GM18909 (cell line): Measurements from ENCODE around the gene L3MBTL4.
"Not testable (repeated sequence)": the region's sequence is repeated elsewhere in the genome, so short reads cannot be mapped to it uniquely, and the experiment has no call there.

Experiments
- ATAC-seq: cut with Tn5 transposase; IDR thresholded peaks from one replicate; pipeline ENCODE4 v1.9.1; 2021; ENCODE audit warnings: mild to moderate bottlenecking; ENCODE audit not compliant: unreplicated experiment, poor library complexity

L3MBTL4 gene

DNA sequence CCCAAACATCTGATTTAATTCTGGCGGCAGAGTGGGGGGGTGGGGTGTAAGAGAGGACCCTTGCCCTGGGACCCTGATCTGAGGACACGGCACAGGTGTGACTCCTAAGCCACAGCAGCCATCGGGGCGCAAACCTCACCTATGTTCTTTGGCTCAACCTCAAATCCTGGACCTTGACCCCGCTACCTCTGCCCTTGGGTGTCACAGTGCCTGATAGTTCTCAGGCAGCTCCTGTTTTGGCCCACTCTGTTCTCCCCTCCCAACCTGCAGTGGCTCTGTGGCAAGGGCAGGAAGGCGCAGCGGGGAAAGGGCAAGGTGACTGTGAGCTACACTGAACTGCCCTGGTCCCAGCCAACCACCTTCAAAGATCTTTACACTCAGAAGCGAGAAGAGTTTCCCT lies 152.8 kb downstream of the L3MBTL4 start:
- ATAC-seq: no peak

DNA sequence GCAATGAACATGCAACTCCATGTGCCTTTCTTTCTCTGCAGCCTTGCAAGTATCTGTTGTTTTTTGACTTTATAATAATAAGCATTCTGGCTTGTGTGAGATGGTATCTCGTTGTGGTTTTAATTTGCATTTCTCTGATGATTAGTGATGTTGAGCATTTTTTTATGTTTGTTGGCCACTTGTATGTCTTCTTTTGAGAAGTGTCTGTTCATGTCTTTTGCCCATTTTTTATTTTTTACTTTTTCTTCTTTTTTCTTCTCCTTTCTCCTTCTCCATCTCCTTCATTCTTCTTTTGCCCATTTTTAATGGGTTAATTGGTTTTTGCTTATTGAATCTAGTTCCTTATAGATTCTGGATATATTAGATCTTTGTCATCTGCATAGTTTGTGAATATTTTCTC lies 155.4 kb downstream of the L3MBTL4 start:
- not testable (repeated sequence) for ATAC-seq

DNA sequence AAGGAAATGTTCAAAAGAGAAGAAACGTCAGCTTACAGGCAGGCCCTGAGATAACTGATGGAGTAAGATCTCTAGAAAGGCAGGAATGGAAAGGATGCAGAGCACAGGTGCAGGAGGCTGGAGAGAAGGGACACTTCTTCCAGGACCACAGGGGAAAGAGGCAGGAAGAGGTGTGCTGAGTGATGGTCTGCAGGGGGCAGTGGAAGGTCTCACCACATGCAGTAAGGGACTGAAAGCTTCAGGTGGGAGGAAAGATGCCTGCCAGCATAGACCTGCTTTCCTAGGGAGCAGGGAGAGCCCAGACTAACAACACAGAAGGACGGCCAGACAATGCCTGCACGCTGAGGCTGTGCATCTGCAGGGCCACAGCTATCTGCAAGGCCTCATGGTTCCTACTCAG lies 156.8 kb downstream of the L3MBTL4 start:
- ATAC-seq: no peak

DNA sequence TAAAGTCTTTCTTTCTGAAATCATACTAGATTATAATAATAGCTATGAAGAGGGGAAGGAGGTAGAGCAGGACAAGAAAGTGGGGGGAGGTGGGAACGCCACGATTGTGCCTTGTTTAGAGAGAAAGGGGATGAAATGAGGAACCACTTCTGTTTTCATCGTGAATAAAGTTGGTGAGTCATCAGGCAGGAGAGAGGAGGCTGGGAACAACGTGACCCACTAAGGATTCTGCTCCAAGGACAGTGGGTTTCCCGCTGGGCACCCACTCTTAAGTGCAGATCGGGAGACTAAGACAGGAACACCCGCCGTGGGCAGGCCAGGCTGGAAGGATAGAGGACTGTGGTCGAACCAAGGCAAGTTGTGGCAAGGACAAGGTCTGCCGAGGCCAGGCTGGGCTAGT lies 158.2 kb downstream of the L3MBTL4 start:
- ATAC-seq: no peak

DNA sequence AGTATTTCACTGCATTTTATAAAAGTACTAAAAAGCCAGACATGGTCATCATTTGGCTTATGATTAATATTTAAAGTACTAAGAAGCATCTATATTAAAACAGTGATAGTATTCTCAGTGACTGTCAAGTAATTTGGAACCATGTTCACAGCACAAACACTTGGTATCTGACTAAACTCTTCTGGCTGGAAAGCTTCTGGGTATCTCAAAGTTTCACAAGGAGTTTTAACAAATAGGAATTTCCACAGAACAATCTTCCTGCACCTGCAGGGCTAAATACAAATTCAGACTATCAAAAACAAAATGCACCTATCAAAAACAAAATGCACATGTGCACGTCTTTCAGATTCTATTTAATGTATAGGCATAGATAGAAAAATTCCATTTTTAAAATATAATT lies 158.8 kb downstream of the L3MBTL4 start:
- no peak for ATAC-seq

DNA sequence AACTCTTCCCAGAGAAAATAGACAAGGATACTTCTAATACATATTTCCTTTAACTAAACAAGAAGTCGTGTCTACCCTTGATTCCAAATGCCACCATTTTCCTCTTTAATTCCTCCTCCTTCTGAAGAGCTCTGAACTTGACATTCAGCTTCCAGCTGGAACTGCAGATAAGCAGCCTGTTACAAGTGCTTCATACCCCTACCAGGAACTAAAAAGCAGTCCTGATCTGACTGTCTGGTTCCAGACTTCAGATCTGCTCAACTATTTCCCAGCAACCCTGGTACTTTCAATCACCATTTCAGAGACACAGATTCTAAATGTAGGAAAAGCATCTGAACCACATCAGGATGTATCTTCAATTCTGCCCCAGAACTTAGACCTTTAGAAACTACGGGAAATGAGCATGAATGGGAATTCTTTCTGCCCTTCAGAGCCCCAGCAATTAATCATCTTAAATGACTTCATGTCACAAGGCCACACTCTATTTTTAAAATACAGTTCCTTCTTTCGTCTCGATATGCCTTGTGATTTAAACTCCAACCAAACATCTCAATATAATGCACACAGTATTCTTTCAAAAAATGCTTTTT lies 159.5 kb downstream of the L3MBTL4 start:
- ATAC-seq: no peak

DNA sequence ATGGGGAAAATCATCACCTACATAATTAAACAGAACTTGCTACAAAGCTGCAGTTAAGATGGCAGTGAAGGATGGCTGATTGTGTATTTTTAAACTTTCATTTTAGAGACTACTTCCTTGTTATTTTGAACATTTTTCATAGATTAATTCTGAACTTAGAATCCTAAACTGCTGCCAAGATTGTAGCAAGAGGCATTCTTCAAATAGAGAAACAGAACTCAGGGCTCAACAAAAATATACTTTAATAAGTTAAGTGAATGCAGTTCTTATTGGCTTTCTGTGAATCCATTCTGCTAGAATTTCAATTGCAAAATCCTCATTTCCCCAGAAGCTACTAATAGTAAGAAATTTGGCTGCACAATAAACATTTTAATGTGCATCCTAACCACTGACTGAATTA lies 160.3 kb downstream of the L3MBTL4 start:
- no peak for ATAC-seq

DNA sequence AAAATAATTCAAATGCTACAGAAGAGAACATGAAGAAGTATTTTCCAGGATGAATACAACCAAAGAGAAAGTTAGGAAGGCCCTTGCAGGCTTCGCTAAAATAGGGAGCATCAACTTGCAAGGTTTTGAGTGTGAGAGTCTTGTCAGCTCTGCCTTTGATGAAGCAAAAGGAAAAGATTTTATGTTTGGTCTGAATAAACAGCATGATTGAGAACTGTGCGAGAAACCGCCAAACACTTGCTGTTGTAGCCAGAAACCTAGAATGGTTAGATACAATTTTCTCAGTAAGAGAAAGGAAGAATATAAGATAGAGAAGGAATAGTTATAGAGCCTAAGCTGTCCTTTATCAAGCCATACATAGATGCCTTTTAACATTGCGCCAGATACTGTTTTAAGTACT lies 163.6 kb downstream of the L3MBTL4 start:
- no peak for ATAC-seq

DNA sequence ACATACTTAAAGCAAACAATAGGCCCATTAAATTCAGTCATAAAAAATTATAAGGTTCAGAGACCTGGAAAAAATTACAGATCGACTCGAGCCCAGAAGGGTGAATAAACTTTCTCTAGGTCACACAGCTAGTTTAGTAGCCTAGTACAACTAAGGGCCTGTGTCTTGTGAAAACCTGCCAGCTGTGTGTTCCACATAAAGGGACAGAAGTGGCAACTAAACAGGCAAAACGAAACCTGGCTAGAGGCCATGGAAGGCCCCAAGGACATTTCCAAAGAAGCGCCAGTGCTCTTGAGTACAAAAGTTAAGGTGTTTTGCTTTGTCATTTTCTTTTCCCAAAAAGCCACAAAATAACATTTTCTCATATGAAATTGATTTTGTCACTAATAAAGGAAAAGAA lies 164.9 kb downstream of the L3MBTL4 start:
- ATAC-seq: no peak

DNA sequence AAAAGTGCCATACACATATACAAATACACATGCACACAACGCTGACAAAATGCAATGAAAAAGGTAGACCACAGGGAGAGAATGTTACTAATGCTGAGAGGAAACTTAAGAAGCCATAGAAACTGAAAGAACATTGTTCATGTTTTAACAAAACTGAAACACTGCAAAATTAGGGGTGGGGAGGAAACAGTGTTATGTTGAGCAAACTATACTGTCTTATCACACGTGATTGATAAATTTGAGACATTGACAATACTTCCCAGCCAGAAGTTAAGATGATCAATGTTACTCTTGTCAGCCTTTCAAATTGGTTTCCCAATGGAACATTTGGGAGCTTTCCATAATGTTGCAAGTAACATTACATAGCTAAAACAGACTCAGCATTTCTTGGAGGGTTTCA lies 165.5 kb downstream of the L3MBTL4 start:
- peak; percentile 95 for ATAC-seq

DNA sequence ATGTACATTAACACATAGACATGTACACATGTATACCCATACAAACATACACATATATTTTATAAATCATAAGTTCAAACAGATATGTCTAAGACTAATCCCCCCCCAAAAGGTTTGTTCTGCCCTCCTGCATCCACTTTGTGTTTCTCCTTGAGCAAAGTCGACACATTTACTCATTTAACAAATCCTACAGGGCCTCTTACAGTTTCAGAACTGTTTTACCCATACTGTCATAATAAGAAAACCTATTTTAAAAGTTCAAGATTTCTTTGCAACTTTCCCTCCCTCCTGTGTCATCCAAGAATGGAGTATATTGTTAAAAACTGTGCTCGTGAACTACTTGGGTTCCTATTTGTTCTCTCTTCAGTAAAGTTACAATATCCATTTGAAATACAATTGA lies 166.7 kb downstream of the L3MBTL4 start:
- ATAC-seq: no peak

DNA sequence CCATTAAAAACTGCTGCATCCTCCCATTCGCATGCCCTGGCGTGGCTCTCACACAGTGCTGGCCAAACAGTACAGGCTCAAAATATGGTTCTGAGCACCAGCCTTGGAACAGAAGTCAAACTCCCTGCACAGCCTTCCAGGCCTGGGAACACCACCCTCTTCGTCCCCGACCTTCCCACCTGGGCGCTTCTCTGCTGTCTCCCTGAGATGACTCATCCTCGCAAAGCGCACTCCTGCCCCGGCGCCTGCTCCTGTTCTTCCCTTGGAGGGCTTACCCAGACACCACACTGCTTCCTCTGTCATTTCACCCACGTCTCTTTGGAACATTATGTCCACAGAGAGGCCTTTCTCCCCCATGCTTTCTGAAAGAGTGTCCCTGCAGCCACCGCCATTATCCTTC lies 172.7 kb downstream of the L3MBTL4 start:
- no peak for ATAC-seq

DNA sequence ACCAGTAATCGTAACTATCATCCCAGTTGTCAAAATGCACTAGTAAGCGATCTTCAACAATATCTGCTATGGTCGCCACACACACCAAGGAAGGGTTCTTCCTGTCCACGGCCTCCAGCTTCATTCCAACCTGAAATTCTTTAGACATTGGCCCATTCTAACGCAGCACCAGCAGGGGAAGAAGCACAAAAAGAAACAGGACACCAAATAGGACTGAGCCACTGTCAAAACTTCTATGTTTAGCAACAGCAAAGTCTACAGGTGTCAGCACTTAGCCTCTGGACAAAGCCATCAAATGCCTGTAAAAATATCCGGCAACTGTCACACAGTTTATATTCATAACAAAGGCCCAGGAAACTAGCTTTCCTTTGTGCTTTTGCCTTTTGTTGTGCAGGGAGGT lies 175.0 kb downstream of the L3MBTL4 start:
- ATAC-seq: no peak

DNA sequence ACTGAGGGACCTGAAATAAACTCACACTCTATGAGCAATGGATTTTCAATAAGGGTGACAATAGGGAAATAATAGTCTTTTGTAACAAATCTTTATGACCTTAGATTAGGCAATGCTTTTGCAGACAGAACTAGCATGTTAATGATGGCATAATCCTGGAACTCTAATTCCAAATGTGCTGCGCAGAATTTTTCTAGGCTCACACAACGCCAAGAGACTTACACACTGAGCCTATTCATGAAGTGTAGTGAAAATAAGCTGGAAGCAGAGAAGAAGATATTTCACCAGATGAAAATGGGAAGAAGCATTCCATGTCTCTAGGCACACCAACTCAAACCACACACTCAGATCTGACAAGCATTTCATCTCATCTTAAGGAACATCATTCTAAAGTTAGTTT lies 178.5 kb downstream of the L3MBTL4 start:
- no peak for ATAC-seq

DNA sequence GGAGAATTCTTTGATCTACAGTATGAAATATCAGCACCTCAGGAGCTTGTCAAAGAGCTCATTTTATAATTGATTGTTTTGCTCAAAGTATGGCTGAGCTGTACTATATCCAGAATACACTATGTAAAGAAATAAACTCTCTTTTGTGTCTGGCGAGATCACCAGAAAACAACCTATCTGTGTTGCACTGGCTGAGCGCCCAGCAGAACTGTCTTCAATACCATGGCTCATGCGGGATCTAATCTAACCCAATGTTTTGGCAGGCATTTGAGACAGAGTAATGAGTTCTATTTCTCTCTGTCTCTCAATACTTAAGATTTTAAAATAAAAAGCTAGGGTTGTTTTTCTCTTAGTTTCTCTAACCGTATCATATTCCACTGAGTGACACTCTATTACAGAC lies 192.4 kb downstream of the L3MBTL4 start:
- no peak for ATAC-seq

DNA sequence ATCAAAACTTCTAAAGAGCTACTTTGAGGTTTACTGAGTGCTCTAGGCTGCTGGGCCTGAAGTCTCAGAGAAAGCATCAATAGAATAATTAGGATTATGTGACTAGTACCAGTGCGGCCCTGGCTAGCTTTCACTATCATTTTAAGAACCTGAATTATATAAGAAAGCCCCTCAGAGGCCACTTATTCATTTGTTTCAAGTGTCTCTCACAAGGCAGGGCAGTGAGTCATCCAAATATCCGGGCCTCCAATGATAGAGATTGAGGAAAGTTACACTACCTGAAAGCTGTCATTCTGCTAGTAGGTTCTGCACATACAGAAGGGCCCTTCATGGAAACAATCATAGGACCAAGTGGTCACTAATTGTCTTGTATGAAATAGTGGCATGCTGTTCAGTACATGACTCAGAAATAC lies 193.1 kb downstream of the L3MBTL4 start:
- no peak for ATAC-seq

DNA sequence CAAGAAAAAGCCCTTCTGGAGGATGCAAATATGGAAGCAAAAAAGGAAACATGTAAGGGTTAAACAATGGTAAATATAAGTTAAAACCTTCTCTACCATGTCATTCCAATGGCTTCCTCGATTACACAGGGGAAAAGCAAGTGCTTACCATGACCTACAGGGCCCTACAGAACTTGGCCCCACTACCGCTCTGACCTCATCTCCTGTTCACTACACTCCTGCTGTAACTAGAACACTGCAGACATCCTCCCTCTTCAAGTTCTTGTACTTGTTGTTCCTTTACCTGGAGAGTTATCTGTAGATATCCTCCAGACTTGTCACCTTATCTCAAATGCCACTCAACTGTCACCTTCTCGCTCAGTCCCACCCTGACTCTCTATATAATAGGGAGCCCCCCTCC lies 194.6 kb downstream of the L3MBTL4 start:
- no peak for ATAC-seq

DNA sequence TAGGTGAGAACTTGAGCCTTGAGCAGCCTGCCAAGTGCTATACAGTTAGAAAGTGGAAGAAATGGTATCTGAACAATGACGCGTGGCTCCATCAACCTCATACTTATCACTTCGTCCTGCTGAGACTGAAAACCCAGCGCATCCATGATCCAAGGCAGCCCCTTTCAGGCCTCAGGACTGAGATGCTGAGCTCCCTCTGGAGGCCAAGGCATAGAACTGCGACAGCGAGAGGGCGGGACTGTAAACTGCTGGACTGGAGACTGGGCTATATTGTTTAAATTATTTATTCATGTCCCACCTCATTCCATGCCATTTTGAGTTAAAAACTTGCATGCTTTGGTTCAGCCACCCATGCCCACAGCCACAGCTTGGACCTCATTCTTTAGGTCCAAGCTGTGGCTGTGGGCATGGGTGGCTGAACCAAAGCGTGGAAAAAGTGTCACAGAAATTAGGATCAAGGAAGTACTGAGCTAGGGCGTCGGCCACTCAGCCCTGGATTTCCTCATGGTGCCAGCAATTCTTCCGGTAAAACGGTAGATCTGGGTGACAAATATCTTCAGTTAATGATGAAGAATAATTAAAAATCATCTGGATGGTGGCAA lies 195.5 kb downstream of the L3MBTL4 start:
- peak; percentile 68 for ATAC-seq

DNA sequence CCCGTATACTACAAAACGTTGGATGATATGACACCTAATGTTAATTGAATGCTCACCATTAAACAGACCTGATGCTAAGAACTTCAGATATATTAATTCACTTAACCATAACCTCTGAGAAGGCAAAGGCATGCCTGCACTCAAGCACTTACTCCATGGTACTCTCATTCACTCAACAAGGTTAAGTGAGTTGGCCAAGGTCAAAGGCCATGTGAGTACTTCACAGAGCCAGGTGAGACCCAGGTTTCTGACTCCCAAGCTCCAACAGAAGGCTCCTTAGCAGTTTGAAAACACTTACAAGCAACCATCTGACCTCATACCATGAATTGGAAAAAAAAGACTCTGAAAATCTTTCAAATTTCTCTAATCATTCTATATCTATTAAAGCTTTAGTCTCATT lies 198.8 kb downstream of the L3MBTL4 start:
- ATAC-seq: no peak

DNA sequence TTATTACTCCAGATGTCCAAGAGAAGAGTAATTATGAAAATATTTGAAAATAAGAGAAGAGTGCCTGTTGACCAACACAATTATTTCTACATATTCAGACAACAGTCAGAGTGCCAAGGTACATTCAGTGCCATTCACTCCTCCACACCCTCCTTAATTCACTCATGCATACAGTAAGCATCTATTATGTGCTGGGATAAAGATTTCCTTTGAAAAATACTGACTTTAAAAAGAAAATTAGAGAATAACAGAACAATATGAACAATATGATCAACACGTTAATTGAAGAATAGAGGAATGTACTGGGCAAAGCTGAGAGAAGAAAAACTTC lies 203.6 kb downstream of the L3MBTL4 start:
- no peak for ATAC-seq

DNA sequence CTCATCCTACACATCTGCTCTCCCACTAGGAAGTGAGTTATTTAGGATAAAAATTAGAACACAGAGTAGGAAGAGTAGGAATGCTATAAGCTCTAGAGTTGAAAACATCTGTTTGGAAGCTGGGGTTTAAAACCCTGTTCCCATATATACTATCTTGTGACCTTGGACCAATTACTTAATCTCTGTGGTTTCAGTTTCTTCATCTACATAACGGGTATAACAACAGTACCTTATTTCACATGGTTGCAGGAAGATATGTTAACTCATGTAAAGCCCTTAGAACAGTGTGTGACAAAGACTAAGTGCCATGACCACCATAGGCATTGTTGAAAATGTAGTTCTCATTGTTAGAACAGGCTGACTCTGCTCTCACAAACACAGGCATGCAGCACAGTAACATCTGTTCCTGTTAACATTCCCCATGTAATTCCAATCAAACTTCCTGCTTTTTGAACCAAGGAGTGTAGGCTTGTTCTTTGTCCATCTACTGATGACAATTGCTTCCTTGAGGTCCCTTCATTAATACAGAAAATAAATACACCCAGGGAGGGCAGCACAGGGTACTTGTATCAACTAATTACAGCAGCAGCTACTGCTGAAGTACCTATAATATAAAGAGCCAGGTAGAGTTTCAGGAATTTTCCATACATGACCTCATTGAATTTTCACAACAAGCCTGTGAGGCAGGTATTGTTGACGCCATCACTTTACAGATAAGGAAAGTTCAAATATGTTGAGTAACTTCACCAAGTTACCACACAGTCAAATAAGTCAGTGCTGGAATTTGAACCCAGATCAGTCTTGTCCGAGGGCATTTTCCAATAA lies 204.2 kb downstream of the L3MBTL4 start:
- no peak for ATAC-seq

DNA sequence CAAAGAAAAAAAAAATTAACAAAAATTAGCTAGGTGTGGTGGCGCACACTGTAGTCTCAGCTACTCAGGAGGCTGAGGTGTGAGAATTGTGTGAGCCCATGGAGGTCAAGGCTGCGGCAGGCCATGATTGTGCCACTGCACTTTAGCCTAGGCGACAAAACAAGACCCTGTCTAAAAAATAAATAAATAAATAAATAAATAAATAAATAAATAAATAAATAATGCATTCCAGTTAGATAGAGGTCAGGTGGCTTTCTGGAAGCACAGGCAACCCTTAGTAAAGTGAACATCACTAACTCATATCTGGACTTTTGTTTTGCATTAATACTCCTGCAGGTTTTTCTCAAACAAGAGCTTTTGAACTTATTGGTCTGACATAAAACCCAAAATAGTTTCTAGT lies 206.8 kb downstream of the L3MBTL4 start:
- ATAC-seq: no peak
